Sigmoid colon (tissue), 7 donors: ENCODE data around the gene EMP3. TPM values are rescaled to one million over a fixed set of nuclear protein-coding genes. Genes with fewer than 3 reads are reported as not detected.
"Not testable (repeated sequence)": the region's sequence is repeated elsewhere in the genome, so short reads cannot be mapped to it uniquely, and the experiment has no call there.

Experiments
- DNase-seq: peaks from one replicate; pipeline ENCODE4 v3.0.0-alpha.2; 2019
- H3K27ac ChIP-seq, 4 donors: fragments of 200-600 bp; sonication (generic); one replicate each; pipeline ENCODE4 v1.5.1; 2016 to 2019; ENCODE audit warnings: mild to moderate bottlenecking in 1 of 4
- H3K27me3 ChIP-seq, 3 donors: fragments of 200-600 bp; sonication (generic); one replicate each; pipeline ENCODE4 v1.5.1; 2019; ENCODE audit warnings: mild to moderate bottlenecking in 1 of 3
- H3K36me3 ChIP-seq, 4 donors: fragments of 200-600 bp; sonication (generic); one replicate each; pipeline ENCODE4 v1.5.1; 2016 to 2019
- H3K4me1 ChIP-seq, 4 donors: fragments of 200-600 bp; sonication (generic); one replicate each; pipeline ENCODE4 v1.5.1; 2017 to 2019
- H3K4me3 ChIP-seq, 4 donors: fragments of 200-600 bp; sonication (generic); one replicate each; pipeline ENCODE4 v1.5.1; 2017 to 2019; ENCODE audit warnings: mild to moderate bottlenecking in 2 of 4, moderate library complexity in 1 of 4
- H3K9me3 ChIP-seq, 4 donors: fragments of 200-600 bp in 3 of 4; sonication (generic) in 3 of 4; one replicate each; pipeline versions ENCODE4 v1.5.1 to v1.6.1; 2013 to 2019
- CTCF ChIP-seq, 4 experiments: fragments of 450-650 bp in 3 of 4; fragments of 200-600 bp in 1 of 4; IDR thresholded peaks; one replicate each; pipeline ENCODE4 v1.5.1; 2016 to 2019; ENCODE audit warnings: antibody characterized with exemption in 4 of 4, mild to moderate bottlenecking in 3 of 4, moderate library complexity in 2 of 4
- EP300 ChIP-seq, 4 donors: sonication (generic); formaldehyde crosslinking; IDR thresholded peaks; one replicate each; pipeline ENCODE4 v1.6.1; 2017; ENCODE audit warnings: antibody characterized with exemption in 4 of 4
- POLR2A ChIP-seq, 2 donors: fragments of 450-650 bp; IDR thresholded peaks; one replicate each; pipeline ENCODE4 v1.6.1; 2016; ENCODE audit warnings: antibody characterized with exemption in 2 of 2, mild to moderate bottlenecking in 2 of 2, moderate library complexity in 2 of 2
- POLR2AphosphoS5 ChIP-seq, 4 donors: sonication (generic); formaldehyde crosslinking; IDR thresholded peaks; one replicate each; pipeline ENCODE4 v1.6.1; 2017; ENCODE audit warnings: antibody characterized with exemption in 4 of 4
- WGBS, 2 donors: extraction: QIAGEN DNeasy Blood & Tissue Kit; methylation state at CpG; one replicate each; pipeline ENCODE4 v1.1.7; 2013; 5-methylcytosine and 5-hydroxymethylcytosine counted together
- intact Hi-C: fragments of 100-400 bp; cut with DNase I; formaldehyde crosslinking; loops from one replicate; pipeline ENCODE4 v1.15.1; 2023
- polyA plus RNA-seq, 3 donors: library from polyadenylated mRNA; stranded (reverse); fragments of 200-250 nt; gene quantifications; one replicate each; pipeline ENCODE4 v1.2.3, GENCODE V29; 2013
- total RNA-seq, 4 donors: library from RNA; depleted of rRNA; stranded (reverse); fragments of >200 nt; gene quantifications; one replicate each; pipeline ENCODE4 v1.1.0, GENCODE V29; 2016
- donor health status: healthy with polysubstance abuse.
- donor health status: Bipolar disorder and iron deficiency.
- donor health status: healthy.

Gene EMP3
- total and polyA plus RNA-seq, 7 donors: 21.7 to 77.1 (median 60.4) TPM

DNA sequence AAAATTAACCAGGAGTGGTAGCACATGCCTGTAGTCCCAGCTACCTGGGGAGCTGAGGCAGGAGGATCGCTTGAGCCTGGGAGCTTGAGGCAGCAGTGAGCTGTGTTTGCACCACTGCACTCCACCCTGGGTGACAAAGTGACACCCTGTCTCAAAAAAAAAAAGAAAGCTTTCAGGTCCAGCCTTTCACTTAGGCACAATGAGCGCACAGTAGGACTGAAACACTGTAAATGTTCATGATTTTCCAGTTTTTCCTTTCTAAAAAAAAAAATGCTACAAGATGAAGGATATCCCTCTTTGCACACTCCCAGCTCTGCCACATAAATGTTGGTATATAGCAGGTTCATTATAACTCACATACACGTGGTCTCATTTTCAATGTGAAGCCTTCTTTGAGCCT, 37.6 kb upstream of the EMP3 start:
- intact Hi-C loops: no loop called here
- no peak overlapping the region for H3K27ac ChIP-seq
- H3K36me3 ChIP-seq: no peaks in the 10 kb centered on the region
- peaks cover 0 to 12% (median 7%) of the 10 kb centered on the region in 3 donors for H3K27me3 ChIP-seq
- H3K4me3 ChIP-seq: no peak overlapping the region
- H3K4me1 ChIP-seq: peaks cover 0 to 16% (median 11%) of the 10 kb centered on the region in 4 donors
- TF ChIP-seq POLR2A (IDR thresholded peaks at IDR 0.05) (no peak), POLR2AphosphoS5 (IDR thresholded peaks at IDR 0.05) (no peak), EP300 (IDR thresholded peaks at IDR 0.05) (no peak), CTCF (IDR thresholded peaks at IDR 0.05) (no peak)
- WGBS, 2 donors: 82 to 93% methylated on average over 3 of the region's 3 CpGs
- no peaks in the 10 kb centered on the region for H3K9me3 ChIP-seq
- DNase-seq: no peak

- peaks cover 0 to 15% (median 7%) of the 10 kb centered on the region in 3 donors for H3K27me3 ChIP-seq
- WGBS, 2 donors: 24 to 27% methylated on average over 10 of the region's 10 CpGs
- peak overlapping the region in 1 of 4 donors; percentile 41 for H3K27ac ChIP-seq
- TF ChIP-seq EP300 (IDR thresholded peaks at IDR 0.05): no peak
- no peak for TF ChIP-seq POLR2A (IDR thresholded peaks at IDR 0.05)
- no peak for TF ChIP-seq CTCF (IDR thresholded peaks at IDR 0.05)
- no peak for TF ChIP-seq POLR2AphosphoS5 (IDR thresholded peaks at IDR 0.05)
- H3K36me3 ChIP-seq: no peaks in the 10 kb centered on the region
- DNase-seq: no peak
- intact Hi-C loops: no loop called here
- peaks cover 0 to 16% (median 11%) of the 10 kb centered on the region in 4 donors for H3K4me1 ChIP-seq
- H3K9me3 ChIP-seq: no peaks in the 10 kb centered on the region
- peak overlapping the region in 3 of 4 donors; percentile 38 to 49 (median 43) for H3K4me3 ChIP-seq
These were observed 35.0 kb upstream of the EMP3 start for GRCh38 chr19:48290401-48290770.

GRCh38 chr19:48290771-48291488, 34.4 kb upstream of the EMP3 start:
- H3K4me3 ChIP-seq: peak overlapping the region; percentile 12 to 49 (median 40)
- no peaks in the 10 kb centered on the region for H3K9me3 ChIP-seq
- peaks cover 0 to 16% (median 11%) of the 10 kb centered on the region in 4 donors for H3K4me1 ChIP-seq
- peak; percentile 90 for DNase-seq
- intact Hi-C loops: loop anchor here (1.0 kb wide), 1 partner anchor 24 kb away; no protein-coding TSS in a partner anchor
- TF ChIP-seq CTCF (IDR thresholded peaks at IDR 0.05) (peak; percentile 75 to 97 (median 92)), POLR2AphosphoS5 (IDR thresholded peaks at IDR 0.05) (no peak)
- peak overlapping the region in 2 of 4 donors; percentile 35 to 41 for H3K27ac ChIP-seq
- 2% methylated on average over 45 of the region's 45 CpGs for WGBS, 2 donors
- H3K27me3 ChIP-seq: peaks cover 0 to 15% (median 7%) of the 10 kb centered on the region in 3 donors
- no peaks in the 10 kb centered on the region for H3K36me3 ChIP-seq

- peaks cover 0 to 15% (median 7%) of the 10 kb centered on the region in 3 donors for H3K27me3 ChIP-seq
- H3K9me3 ChIP-seq, H3K27ac ChIP-seq, H3K36me3 ChIP-seq, DNase-seq: not testable (repeated sequence)
- H3K4me3 ChIP-seq: peak overlapping the region in 2 of 4 donors; percentile 43 to 49
- TF ChIP-seq CTCF (IDR thresholded peaks at IDR 0.05): peak in 1 of 4 experiments; percentile 24
- intact Hi-C loops: loop anchor here (1.0 kb wide), 1 partner anchor 24 kb away; no protein-coding TSS in a partner anchor
- H3K4me1 ChIP-seq: peaks cover 0 to 16% (median 11%) of the 10 kb centered on the region in 4 donors
- WGBS, 2 donors: 34 to 36% methylated on average over 11 of the region's 11 CpGs
These were observed 33.9 kb upstream of the EMP3 start for GRCh38 chr19:48291489-48291815.
